ENCODE measurements around the gene CIROP.
A peak's percentile ranks its signal among the peaks of the same experiment; 100 is the strongest.

The CIROP gene

GRCh38 chr14:23056956-23057756, 47.6 kb downstream of the CIROP start, which contains the start of gene CDH24:
Gene CDH24 (minus strand): TSS chr14:23057520. CDS start chr14:23055733, 1,787 bp downstream.
- peak; percentile 77 for DNase-seq
- in situ Hi-C loops (cut with HindIII; ENCODE audit: low pct_ligation_motif_present, low pct_unique_long_range_greater_than_20kb, low sequenced_read_pairs) = no loop called here

DNA sequence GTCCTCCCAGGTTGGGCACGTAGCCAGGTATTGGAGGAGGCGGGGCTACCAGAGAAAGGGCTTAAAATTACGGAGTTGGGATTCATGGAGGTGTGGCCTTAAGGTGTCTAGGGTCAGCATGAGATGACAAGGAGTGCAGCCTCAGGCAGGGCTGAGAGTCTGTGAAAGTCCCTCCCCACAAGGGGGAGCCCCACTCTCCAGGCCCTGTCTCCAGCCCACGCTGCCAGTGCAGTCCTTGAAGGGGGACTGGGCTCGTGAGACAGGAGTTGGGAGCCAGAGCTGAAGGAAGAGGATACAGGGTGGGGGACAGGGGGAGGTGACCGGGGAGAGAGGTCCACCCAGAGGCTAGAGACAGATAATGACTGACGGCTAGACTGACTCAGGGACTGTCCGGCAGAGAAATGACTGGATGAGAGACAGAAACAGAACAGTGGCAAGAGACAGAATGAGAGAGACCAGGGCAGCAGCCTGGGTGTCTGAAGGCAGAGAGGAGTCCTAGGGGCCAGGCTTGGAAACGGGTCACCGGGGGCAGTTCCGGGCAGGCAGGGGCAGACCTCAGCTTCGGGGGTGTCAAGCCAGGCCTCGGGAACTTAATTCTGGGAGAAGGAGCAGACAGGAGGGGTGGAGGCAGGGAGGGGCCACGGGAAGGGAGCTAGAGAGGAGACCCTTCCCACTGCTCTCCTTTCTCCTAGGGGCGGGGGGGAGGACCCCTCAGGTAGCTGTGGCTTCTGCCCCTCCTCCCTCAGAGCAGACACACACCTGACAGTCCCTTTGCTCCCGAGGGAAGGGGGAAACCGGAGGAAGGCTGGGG, 48.4 kb downstream of the CIROP start:
- DNase-seq = peak; percentile 70
- in situ Hi-C loops (cut with HindIII; ENCODE audit: low pct_ligation_motif_present, low pct_unique_long_range_greater_than_20kb, low sequenced_read_pairs) = no loop called here

GRCh38 chr14:23055621-23056144, 49.1 kb downstream of the CIROP start:
- no peak for DNase-seq
- in situ Hi-C loops (cut with HindIII; ENCODE audit: low pct_ligation_motif_present, low pct_unique_long_range_greater_than_20kb, low sequenced_read_pairs) = no loop called here

- DNase-seq = no peak
- in situ Hi-C loops (cut with HindIII; ENCODE audit: low pct_ligation_motif_present, low pct_unique_long_range_greater_than_20kb, low sequenced_read_pairs) = no loop called here
Observed at GRCh38 chr14:23055147-23055550, 49.6 kb downstream of the CIROP start.

DNA sequence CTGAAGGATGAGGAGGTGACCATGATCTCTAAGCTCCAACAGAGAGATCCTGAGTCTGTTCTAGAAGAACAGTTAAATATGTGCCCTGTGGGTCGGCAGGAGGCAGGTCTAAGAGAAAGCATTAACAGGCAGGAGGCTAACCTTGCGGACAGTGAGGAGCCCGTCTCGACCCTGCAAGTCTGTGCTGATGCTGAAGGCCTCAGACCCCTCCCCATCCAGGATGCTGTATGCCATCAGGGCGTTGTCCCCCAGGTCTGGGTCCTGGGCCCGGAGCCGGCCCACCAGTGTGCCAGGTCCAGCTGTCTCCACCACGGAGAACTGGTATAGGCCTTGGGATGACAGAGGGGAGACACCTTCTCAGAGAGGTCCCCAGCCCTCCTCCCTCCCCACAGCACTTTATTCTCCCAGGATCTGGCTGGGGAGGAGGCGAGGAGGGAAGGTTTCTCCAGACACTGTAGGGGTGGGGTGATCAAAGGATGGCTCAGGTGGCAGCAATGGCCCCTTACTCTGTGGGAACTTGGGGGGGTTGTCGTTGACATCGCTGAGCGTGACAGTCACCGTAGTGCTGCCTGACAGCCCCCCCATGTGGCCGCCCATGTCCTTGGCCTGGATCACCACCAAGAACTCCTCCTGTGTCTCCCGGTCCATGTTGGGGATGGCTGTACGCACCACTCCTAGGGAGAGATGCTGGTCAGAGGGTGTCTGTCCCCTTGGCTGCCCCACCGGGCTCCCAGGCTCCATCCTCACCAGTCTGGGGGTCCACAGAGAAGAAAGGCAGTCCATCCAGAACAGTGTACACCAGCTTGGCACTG, 50.6 kb downstream of the CIROP start:
- in situ Hi-C loops (cut with HindIII; ENCODE audit: low pct_ligation_motif_present, low pct_unique_long_range_greater_than_20kb, low sequenced_read_pairs) = no loop called here
- DNase-seq = no peak

DNA sequence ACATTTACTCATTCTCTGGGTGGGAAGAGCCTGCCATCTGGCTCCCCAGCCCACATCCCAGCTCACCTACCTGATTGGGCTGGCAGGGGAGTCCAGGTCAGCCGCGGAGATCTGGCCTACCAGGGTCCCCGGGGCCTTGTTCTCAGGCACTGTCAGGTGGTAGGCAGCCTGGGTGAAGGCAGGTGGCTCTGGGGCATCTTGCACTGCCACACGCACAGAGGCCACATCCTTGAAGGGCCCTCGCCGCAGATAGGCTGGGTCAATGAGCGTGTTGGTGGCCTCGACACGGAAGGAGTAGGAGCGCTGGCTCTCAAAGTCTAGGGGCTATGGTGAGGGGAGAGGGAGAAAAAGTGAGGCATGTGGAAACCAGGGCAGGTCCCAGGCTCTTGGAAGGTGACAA, 51.4 kb downstream of the CIROP start:
- DNase-seq = no peak
- in situ Hi-C loops (cut with HindIII; ENCODE audit: low pct_ligation_motif_present, low pct_unique_long_range_greater_than_20kb, low sequenced_read_pairs) = no loop called here

GRCh38 chr14:23052671-23053070, 52.1 kb downstream of the CIROP start:
- in situ Hi-C loops (cut with HindIII; ENCODE audit: low pct_ligation_motif_present, low pct_unique_long_range_greater_than_20kb, low sequenced_read_pairs) = no loop called here
- DNase-seq = no peak

DNA sequence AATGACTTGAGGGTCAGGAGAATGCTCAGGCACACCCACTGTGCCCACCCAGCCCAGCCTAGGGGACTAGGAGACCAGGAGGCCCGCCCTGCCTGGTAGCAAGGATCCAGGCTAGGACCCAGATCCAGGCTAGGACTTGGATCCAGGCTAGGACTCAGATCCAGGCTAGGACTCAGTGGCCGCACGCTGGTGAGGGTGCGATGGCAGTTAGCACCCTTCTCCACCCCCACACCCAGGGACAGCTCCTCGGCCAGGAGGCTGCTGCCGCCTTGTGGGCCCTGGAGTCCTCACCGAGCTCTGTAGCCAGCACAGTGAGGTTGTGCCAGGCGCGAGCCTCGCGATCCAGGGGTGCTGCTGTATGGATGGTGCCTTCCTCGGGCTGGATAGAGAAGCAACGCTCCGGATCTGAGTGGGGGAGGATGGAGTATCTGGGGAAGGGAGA, 52.6 kb downstream of the CIROP start:
- in situ Hi-C loops (cut with HindIII; ENCODE audit: low pct_ligation_motif_present, low pct_unique_long_range_greater_than_20kb, low sequenced_read_pairs) = no loop called here

DNA sequence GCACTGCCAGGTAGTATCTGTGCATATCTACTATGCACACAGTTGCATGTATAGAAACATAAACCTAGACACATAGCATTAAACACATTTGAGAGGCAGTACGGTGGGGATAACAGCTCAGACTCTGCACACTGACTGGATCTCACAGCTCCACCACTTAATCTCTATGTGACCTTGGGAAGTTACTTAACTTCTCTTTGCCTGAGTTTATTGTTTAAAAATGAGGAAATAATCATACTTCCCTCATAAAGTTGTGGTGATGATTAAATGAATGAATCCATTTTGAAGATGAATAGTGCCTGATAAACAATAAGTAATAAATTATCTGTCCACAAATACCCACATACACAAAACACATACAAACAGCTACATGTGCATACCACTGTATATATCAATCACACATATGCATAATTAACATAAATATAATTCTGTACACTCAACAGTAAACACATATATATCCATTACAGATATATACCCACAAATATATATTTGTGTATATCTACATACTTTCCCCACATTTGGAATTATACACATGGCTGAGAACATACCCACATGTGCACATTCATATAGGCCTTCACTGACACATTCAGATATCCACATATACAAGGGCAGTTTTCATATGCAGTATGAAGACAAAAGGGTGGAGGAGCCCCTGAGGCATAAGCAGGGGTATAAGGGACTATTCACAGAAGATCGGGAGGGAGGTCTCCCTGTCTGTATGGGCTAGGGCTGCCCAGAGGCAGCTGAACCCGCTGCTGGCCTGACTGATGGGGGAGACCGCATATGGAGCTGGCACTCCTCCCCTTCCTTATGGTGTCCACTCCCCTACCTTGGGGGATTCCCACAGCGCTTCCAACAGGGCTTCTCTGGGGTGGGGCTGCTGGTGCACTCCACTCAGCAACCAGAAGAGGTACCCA, 53.4 kb downstream of the CIROP start:
- no peak for DNase-seq
- in situ Hi-C loops (cut with HindIII; ENCODE audit: low pct_ligation_motif_present, low pct_unique_long_range_greater_than_20kb, low sequenced_read_pairs) = no loop called here

More for the DNA sequence above, 52.6 kb downstream of the CIROP start:
- DNase-seq = no peak

Data from ACHN (cell line).